H1 (cell line): ENCODE results near the gene DNER. TPM values are rescaled to one million over a fixed set of nuclear protein-coding genes. Genes with fewer than 3 reads are reported as not detected.
A peak's percentile ranks its signal among the peaks of the same experiment; 100 is the strongest.

ENCODE experiments used
- CTCF ChIA-PET: fragments of 300-600 bp; sonication (Branson Sonifier 250); formaldehyde crosslinking; loops from one replicate; lab custom pipeline; 2021; ENCODE audit not compliant: partially characterized antibody; lab: Charles Lee
- POLR2A ChIA-PET: fragments of 300-600 bp; sonication (Branson Sonifier 250); formaldehyde crosslinking; loops from one replicate; lab custom pipeline; 2021; ENCODE audit warnings: inconsistent platforms; ENCODE audit not compliant: partially characterized antibody; lab: Charles Lee
- DNase-seq, 2 experiments: peaks; one replicate each; pipeline versions ENCODE4 v3.0.0 to v3.0.0-alpha.2; 2010 to 2022; ENCODE audit warnings: low spot score in 2 of 2, low read depth in 1 of 2, mixed read lengths in 1 of 2
- FAIRE-seq: peaks from 2 replicates; lab custom pipeline; 2011; peaks lifted over from hg19 to GRCh38; lab: Jason Lieb, UNC
- H2AFZ ChIP-seq: 2 replicates; pipeline ENCODE4 v1.8.1; 2012; ENCODE audit warnings: low read length, inconsistent platforms
- H2AK5ac ChIP-seq: 2 replicates; pipeline ENCODE4 v1.6.1; 2013; ENCODE audit warnings: low read depth, low read length
- H2BK120ac ChIP-seq: replicated peaks from 2 replicates; pipeline ENCODE3; 2013; ENCODE audit warnings: low read depth, low read length, inconsistent platforms
- H2BK12ac ChIP-seq: 2 replicates; pipeline ENCODE4 v1.6.1; 2013; ENCODE audit warnings: low read depth, low read length
- H2BK15ac ChIP-seq: 2 replicates; pipeline ENCODE4 v1.6.1; 2013; ENCODE audit warnings: low read length
- H2BK20ac ChIP-seq: 2 replicates; pipeline ENCODE4 v1.6.1; 2013; ENCODE audit warnings: low read length
- H2BK5ac ChIP-seq: 2 replicates; pipeline ENCODE4 v1.6.1; 2013; ENCODE audit warnings: low read depth, low read length
- H3K14ac ChIP-seq: 2 replicates; pipeline ENCODE4 v1.6.1; 2013; ENCODE audit warnings: inconsistent platforms; ENCODE audit not compliant: insufficient read length
- H3K18ac ChIP-seq: 2 replicates; pipeline ENCODE4 v1.6.1; 2013; ENCODE audit warnings: low read length; ENCODE audit errors: extremely low read depth
- H3K23ac ChIP-seq: 2 replicates; pipeline ENCODE4 v1.6.1; 2013; ENCODE audit warnings: inconsistent platforms; ENCODE audit not compliant: insufficient read length
- H3K23me2 ChIP-seq: 2 replicates; pipeline ENCODE4 v1.6.1; 2013; ENCODE audit warnings: low read depth, low read length
- H3K27ac ChIP-seq: 2 replicates; pipeline ENCODE4 v1.6.1; 2011; ENCODE audit warnings: low read depth, low read length, inconsistent platforms
- H3K27me3 ChIP-seq, 4 experiments: replicated peaks in 1 of 4; 1 replicate in 1 of 4; 2 replicates in 3 of 4; pipeline versions ENCODE4 v1.6.1 to v1.8.1; 2011 to 2013; ENCODE audit warnings: low read length in 3 of 4, mild to moderate bottlenecking in 3 of 4, inconsistent platforms in 2 of 4, mixed read lengths in 2 of 4, moderate library complexity in 1 of 4; ENCODE audit not compliant: control insufficient read depth in 3 of 4, insufficient read depth in 3 of 4; ENCODE audit errors: extremely low read depth in 1 of 4
- H3K36me3 ChIP-seq, 4 experiments: 2 replicates each; pipeline versions ENCODE4 v1.6.1 to v1.8.1; 2011 to 2013; ENCODE audit warnings: mild to moderate bottlenecking in 4 of 4, low read length in 3 of 4, moderate library complexity in 2 of 4, control low read depth in 1 of 4, inconsistent platforms in 1 of 4; ENCODE audit not compliant: insufficient read depth in 4 of 4, control insufficient read depth in 2 of 4
- H3K4ac ChIP-seq: replicated peaks from 2 replicates; pipeline ENCODE3; 2013; ENCODE audit warnings: low read length, low read depth, mixed read lengths, inconsistent platforms; ENCODE audit not compliant: insufficient read length
- H3K4me1 ChIP-seq, 4 experiments: replicated peaks in 1 of 4; 1 replicate in 1 of 4; 2 replicates in 3 of 4; pipeline versions ENCODE4 v1.6.1 to v1.8.1; 2011 to 2013; ENCODE audit warnings: low read length in 3 of 4, inconsistent platforms in 2 of 4, mixed read lengths in 1 of 4; ENCODE audit not compliant: insufficient read depth in 4 of 4, control insufficient read depth in 3 of 4
- H3K4me2 ChIP-seq, 2 experiments: 2 replicates each; pipeline versions ENCODE4 v1.6.1 to v1.8.1; 2011 to 2013; ENCODE audit warnings: low read depth in 2 of 2, low read length in 2 of 2, control low read depth in 1 of 2, inconsistent platforms in 1 of 2, mild to moderate bottlenecking in 1 of 2; ENCODE audit not compliant: insufficient read depth in 1 of 2
- H3K4me3 ChIP-seq, 4 experiments: fragments of 200-600, 300-600 bp in 1 of 4; sonication (generic), shearing (Covaris generic), sonication (Bioruptor Twin) in 1 of 4; 2 replicates each; pipeline versions ENCODE4 v1.5.1 to v1.8.1; 2011 to 2016; ENCODE audit warnings: low read length in 4 of 4, low read depth in 3 of 4, control low read depth in 2 of 4, inconsistent platforms in 2 of 4, mild to moderate bottlenecking in 2 of 4, mixed read lengths in 1 of 4, moderate library complexity in 1 of 4; ENCODE audit not compliant: insufficient read depth in 2 of 4; ENCODE audit errors: extremely low read depth in 1 of 4
- H3K56ac ChIP-seq: replicated peaks from 2 replicates; pipeline ENCODE3; 2013; ENCODE audit warnings: low read depth, mild to moderate bottlenecking, mixed read lengths, low read length, inconsistent platforms; ENCODE audit not compliant: insufficient read length
- H3K79me1 ChIP-seq: 2 replicates; pipeline ENCODE4 v1.6.1; 2013; ENCODE audit warnings: low read depth, low read length, control low read depth
- H3K79me2 ChIP-seq, 2 experiments: 2 replicates each; pipeline versions ENCODE4 v1.6.1 to v1.8.1; 2012 to 2013; ENCODE audit warnings: low read length in 2 of 2, mild to moderate bottlenecking in 2 of 2, inconsistent platforms in 1 of 2; ENCODE audit not compliant: insufficient read depth in 2 of 2, control insufficient read depth in 1 of 2
- H3K9ac ChIP-seq, 4 experiments: replicated peaks in 1 of 4; 1 replicate in 1 of 4; 2 replicates in 3 of 4; pipeline versions ENCODE4 v1.6.1 to v1.8.1; 2011 to 2013; ENCODE audit warnings: low read depth in 3 of 4, low read length in 3 of 4, control low read depth in 2 of 4, mild to moderate bottlenecking in 2 of 4, moderate library complexity in 2 of 4, inconsistent platforms in 1 of 4; ENCODE audit errors: extremely low read depth in 1 of 4
- H3K9me3 ChIP-seq, 2 experiments: 2 replicates each; pipeline versions ENCODE4 v1.6.1 to v1.8.1; 2012 to 2013; ENCODE audit warnings: mild to moderate bottlenecking in 2 of 2, moderate library complexity in 2 of 2, control low read depth in 1 of 2, inconsistent platforms in 1 of 2, low read depth in 1 of 2, low read length in 1 of 2, mixed read lengths in 1 of 2; ENCODE audit not compliant: insufficient read depth in 2 of 2
- H4K20me1 ChIP-seq, 2 experiments: replicated peaks in 1 of 2; 2 replicates each; pipeline versions ENCODE3 to v1.8.1; 2011 to 2013; ENCODE audit warnings: inconsistent platforms in 2 of 2, low read length in 2 of 2, mild to moderate bottlenecking in 1 of 2; ENCODE audit not compliant: insufficient read depth in 2 of 2, control insufficient read depth in 1 of 2
- H4K5ac ChIP-seq: 2 replicates; pipeline ENCODE4 v1.6.1; 2013; ENCODE audit warnings: low read length, low read depth, mixed read lengths, inconsistent platforms; ENCODE audit not compliant: insufficient read length
- H4K8ac ChIP-seq: 2 replicates; pipeline ENCODE4 v1.8.0; 2013; ENCODE audit warnings: mild to moderate bottlenecking, moderate library complexity, low read length, inconsistent platforms; ENCODE audit not compliant: insufficient read depth; ENCODE audit errors: extremely low read depth
- H4K91ac ChIP-seq: replicated peaks from 2 replicates; pipeline ENCODE3; 2013; ENCODE audit warnings: low read length, mixed read lengths, inconsistent platforms; ENCODE audit not compliant: insufficient read length
- BACH1 ChIP-seq: IDR thresholded peaks from 2 replicates; pipeline ENCODE4 v1.6.1; 2012; ENCODE audit warnings: low read length, improper control_type of control experiment
- CHD2 ChIP-seq: IDR thresholded peaks from 2 replicates; pipeline ENCODE4 v1.6.1; 2012; ENCODE audit warnings: low read length, improper control_type of control experiment
- KDM1A ChIP-seq: fragments of 200-600, 300-600 bp; sonication (generic); IDR thresholded peaks from 2 replicates; pipeline ENCODE4 v1.7.1; 2016; ENCODE audit warnings: mild to moderate bottlenecking, low read length, borderline replicate concordance
- RNF2 ChIP-seq: fragments of 200-900, 300-1000 bp; sonication (generic); IDR thresholded peaks from 2 replicates; pipeline ENCODE4 v1.7.1; 2016; ENCODE audit warnings: borderline replicate concordance, low read depth, mild to moderate bottlenecking, antibody characterized with exemption, low read length; ENCODE audit not compliant: poor library complexity, severe bottlenecking; ENCODE audit errors: missing control alignments
- SP4 ChIP-seq: IDR thresholded peaks from 2 replicates; pipeline ENCODE4 v1.6.1; 2012; ENCODE audit warnings: low read length, inconsistent platforms
- TCF12 ChIP-seq: IDR thresholded peaks from 2 replicates; pipeline ENCODE4 v1.6.1; 2011; ENCODE audit warnings: low read depth, mild to moderate bottlenecking, low read length
- WGBS, 2 experiments: shearing (Covaris generic) in 1 of 2; methylation state at CpG; one replicate each; pipeline versions ENCODE4 v1.1.6 to v1.1.7; 2013 to 2015; ENCODE audit warnings: low lambda C conversion rate in 2 of 2, mixed read lengths in 2 of 2, inconsistent platforms in 1 of 2, low coverage in 1 of 2, missing lambda C conversion rate in 1 of 2; ENCODE audit not compliant: insufficient replicate concordance in 2 of 2, insufficient coverage in 1 of 2, insufficient read length in 1 of 2; ENCODE audit errors: extremely low coverage in 1 of 2, missing lambda C conversion rate in 1 of 2; 5-methylcytosine and 5-hydroxymethylcytosine counted together
- polyA plus RNA-seq, 7 experiments: library from polyadenylated mRNA; depleted of rRNA in 3 of 7; stranded (reverse) in 5 of 7; unstranded in 2 of 7; fragments of >200 nt in 5 of 7; fragments of 200-250 nt in 2 of 7; gene quantifications; 1 replicate in 5 of 7; 2 replicates in 1 of 7; 4 replicates in 1 of 7; pipeline versions ENCODE4 v1.2.1 to v1.2.3, GENCODE V29; 2011 to 2013; ENCODE audit warnings: missing spikeins in 2 of 7, mixed read lengths in 2 of 7
- total RNA-seq: library from RNA; stranded (reverse); fragmentation: NEBNext Ultra II Directional; extraction: Animal tissue kit (Norgen Biotek cat#: 25700); gene quantifications from 2 replicates; pipeline ENCODE4 v1.2.1, GENCODE V29; 2021

DNER gene
- total and polyA plus RNA-seq, 2 of the 8 experiments (the other 6 are each of a cell fraction or from before 2014, with no cell fraction given), result 6.8 to 16.3 TPM

DNA sequence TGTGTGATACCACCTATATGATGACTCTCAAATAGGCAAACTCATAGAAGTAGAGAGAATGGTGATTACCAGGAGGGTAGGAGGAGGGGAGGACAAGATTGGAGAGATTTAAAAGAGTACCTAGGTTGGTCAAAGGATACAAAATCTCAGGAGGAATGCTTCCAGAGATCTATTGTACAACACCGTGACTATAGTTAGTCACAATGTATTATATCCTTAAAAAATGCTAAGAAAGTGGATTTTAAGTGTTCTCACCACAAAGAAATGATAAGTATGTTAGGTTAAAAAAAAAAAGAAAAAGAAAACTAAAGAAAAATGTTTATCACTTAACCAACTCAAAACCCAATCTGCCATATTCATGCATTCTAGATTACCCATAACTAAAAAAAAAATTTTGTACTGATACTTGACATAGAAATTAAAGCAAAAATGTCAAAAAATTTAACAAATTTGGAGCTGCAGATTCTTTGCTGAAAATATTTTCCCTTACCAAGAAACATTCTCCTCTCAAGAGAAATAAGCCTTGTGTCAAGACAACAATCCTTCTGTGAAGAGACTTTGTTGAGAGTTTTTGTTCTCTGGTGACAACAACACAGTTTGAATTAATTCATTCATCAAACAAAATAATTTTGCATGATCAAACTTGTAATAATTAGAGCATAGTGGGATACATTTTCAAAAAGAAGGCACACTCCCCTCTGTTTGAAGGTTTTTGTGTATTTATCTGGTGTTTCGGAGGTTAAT, 213.1 kb downstream of the DNER start:
- POLR2A ChIA-PET, result no interaction called here
- H2AFZ ChIP-seq, result no peak overlapping the region
- no peak for FAIRE-seq

More for the DNA sequence above, 213.1 kb downstream of the DNER start:
- H3K9ac ChIP-seq, result no peak overlapping the region
- TF ChIP-seq CHD2 (no peak), TCF12 (no peak), SP4 (no peak), KDM1A (no peak), RNF2 (no peak), BACH1 (no peak)
- H4K8ac ChIP-seq, result no peak overlapping the region
- no peak overlapping the region for H4K91ac ChIP-seq
- no peak overlapping the region for H2BK5ac ChIP-seq
- no peak overlapping the region for H3K14ac ChIP-seq
- no peak overlapping the region; the same call in 1 of the 2 replicates for H3K18ac ChIP-seq
- no peak overlapping the region for H3K23ac ChIP-seq
- H2AK5ac ChIP-seq, result no peak overlapping the region
- no peak overlapping the region for H2BK120ac ChIP-seq
- H3K27ac ChIP-seq, result no peak overlapping the region
- no peak overlapping the region for H3K4ac ChIP-seq
- H3K4me1 ChIP-seq, result peaks cover 0 to 9% (median 3%) of the 10 kb centered on the region in 4 experiments; a peak in 4 of 7 replicates
- no peak overlapping the region for H2BK12ac ChIP-seq
- H3K23me2 ChIP-seq, result no peaks in the 10 kb centered on the region
- no peak for DNase-seq
- no peak overlapping the region for H4K5ac ChIP-seq
- no peaks in the 10 kb centered on the region for H3K9me3 ChIP-seq
- H3K79me2 ChIP-seq, result no peaks in the 10 kb centered on the region
- H3K27me3 ChIP-seq, result no peaks in the 10 kb centered on the region
- no peak overlapping the region for H3K4me3 ChIP-seq
- H2BK20ac ChIP-seq, result no peak overlapping the region
- 0 out of 2 replicates have a peak overlapping the region, but pooled peaks have one; percentile 49 for H2BK15ac ChIP-seq
- CTCF ChIA-PET, result no interaction called here
- H3K56ac ChIP-seq, result no peak overlapping the region
- no peak overlapping the region for H3K4me2 ChIP-seq
- H3K36me3 ChIP-seq, result no peaks in the 10 kb centered on the region
- no peaks in the 10 kb centered on the region for H3K79me1 ChIP-seq
- 93% methylated on average over 2 of the region's 2 CpGs; no CpG with 5 or more reads in 1 of the 2 experiments for WGBS, 2 experiments
- H4K20me1 ChIP-seq, result no peaks in the 10 kb centered on the region
